Mucosa of gallbladder (tissue), 1 donor: ENCODE data around the gene TTI1. TPM values are rescaled to one million over a fixed set of nuclear protein-coding genes. Genes with fewer than 3 reads are reported as not detected.

Experiments used
- DNase-seq: peaks from one replicate; pipeline ENCODE4 v3.0.0-alpha.2; 2020; ENCODE audit warnings: low spot score
- total RNA-seq: library from RNA; stranded (reverse); gene quantifications from one replicate; pipeline ENCODE4 v1.2.1, GENCODE V29; 2021
- donor health status: DM: no; HTN: no; CAD: no.

TTI1 gene
- total RNA-seq, 1 donor from 2014 or later = 19.1 TPM

DNA sequence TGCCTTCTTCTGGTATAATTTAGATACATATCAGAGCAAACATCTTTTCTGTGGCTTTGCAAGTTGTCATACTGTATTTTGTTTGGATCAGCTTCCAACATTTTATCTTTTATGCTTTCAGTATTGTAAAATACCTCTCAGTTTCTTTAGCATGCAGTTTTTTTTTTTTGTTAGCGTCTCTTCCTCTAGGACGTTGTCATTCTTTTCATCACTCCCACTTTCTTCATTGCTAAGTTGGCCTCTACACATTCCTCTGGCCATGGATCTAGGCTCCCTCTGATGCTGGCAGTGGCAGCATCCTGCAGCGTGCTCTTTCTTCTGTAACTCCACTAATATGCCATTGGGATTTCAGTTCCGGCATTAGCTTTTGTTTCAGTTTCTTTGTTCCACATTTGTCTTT, 22.0 kb upstream of the TTI1 start:
- DNase-seq = no peak

DNA sequence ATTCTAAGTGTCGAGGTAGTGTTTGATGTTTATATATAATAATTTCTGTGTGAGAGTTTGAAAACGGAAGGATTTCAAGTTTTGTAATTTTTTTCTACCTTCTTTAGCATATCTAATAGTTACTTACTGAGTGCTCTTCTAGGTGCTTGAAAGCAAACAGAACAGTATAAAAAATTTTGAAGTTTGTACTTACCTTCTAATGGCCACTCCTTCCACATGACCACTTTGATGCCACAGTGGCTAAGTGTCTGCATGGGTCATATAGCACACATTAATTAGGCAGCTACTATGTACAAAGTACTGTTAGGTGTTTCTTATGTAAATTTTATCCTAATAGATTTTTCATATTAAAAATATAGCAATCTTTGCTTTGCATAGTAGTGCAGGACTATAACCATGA, 21.4 kb upstream of the TTI1 start:
- no peak for DNase-seq

DNA sequence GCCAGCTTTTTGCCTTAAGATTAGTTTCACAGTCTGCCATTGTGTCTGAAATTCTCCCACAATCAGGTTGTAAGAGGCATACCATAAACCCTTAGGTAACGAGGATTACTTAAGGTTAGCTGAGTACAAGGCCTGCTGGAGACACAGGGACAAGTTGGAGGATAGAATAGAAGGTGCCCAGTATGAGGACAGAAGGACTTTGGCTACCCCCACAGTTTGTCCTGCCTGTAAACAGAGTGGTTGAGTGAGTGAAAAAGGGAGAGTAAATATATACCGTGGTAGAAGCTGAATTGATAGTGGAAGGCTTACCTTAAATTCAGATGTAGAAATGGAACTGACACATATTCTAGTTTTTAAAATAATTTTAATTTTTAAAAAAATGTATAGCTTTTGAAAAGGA, 19.6 kb upstream of the TTI1 start:
- no peak for DNase-seq

DNA sequence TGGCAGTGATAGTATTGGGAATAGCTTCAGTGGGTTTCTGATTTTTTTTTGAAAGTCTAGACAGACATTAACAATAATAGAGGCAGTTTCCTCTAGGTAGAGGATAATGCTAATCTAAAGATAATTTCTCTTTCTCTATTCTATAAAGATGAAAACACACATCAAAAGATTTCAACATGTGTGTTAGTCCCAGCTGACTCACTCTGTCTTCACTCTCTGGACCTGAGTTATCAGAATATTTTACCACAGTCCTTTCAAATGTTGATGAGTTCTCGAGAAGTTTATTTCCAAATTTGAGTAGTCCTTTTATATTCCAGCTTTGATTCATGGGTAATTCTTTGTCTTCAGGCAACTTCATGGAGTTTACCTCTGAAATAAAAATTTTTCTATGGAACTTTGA, 17.4 kb upstream of the TTI1 start:
- no peak for DNase-seq

DNA sequence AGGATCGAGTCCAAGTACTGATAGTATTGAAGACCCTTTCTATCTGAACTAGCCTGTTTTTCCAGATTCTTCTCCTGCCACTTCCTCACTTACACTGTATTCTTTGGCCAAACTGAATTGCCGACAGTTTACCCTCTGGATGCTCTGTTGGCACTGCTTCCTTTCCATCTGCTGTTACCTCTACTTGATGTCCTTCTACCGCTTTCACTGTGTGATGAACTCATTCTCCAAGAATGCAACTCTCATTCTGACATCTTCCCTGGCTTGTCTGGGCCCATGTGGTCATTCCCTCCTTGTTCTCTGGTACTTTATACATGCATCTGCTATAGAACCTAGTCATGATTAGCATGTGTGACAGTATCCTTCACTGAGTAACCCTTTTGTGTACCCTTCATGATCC, 16.5 kb upstream of the TTI1 start:
- no peak for DNase-seq

DNA sequence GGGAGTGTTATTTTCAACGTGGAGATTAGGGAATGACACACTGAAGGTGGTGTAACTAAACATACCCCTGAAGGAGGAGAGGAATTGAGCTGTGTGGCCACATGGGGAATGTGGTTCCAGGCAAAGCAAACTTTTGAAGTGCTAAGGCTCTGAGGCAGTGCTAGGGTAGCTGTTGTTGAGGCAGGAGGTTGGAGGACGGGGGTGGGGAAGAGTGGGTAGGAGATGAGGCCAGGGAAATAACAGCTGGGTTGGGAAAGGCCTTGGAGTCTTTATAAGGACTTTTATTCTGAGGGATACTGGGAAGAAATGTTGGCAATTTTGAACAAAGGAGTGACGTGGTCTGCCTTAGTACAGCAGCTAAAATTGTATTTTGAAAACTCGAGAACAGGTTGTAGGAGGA, 13.3 kb upstream of the TTI1 start:
- no peak for DNase-seq

DNA sequence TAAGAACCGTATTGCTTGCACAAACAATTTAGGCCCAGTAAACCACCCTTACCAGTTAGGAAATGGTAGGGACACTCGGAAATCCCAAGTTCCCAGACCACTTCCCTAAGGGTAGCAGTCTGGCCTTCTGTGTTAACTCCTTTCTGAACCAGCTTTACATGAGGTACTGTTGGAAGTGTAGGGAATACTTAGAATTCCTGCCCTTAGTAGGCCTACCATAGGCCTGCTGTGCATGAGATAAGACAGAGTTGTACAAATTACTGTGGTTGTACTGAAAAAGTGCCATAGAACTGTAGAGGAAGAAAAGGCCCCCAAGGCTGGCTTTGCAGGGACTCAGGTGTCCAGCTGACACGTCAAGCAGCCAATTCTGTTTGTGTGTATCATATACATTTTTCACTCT, 11.4 kb upstream of the TTI1 start:
- DNase-seq = no peak

DNA sequence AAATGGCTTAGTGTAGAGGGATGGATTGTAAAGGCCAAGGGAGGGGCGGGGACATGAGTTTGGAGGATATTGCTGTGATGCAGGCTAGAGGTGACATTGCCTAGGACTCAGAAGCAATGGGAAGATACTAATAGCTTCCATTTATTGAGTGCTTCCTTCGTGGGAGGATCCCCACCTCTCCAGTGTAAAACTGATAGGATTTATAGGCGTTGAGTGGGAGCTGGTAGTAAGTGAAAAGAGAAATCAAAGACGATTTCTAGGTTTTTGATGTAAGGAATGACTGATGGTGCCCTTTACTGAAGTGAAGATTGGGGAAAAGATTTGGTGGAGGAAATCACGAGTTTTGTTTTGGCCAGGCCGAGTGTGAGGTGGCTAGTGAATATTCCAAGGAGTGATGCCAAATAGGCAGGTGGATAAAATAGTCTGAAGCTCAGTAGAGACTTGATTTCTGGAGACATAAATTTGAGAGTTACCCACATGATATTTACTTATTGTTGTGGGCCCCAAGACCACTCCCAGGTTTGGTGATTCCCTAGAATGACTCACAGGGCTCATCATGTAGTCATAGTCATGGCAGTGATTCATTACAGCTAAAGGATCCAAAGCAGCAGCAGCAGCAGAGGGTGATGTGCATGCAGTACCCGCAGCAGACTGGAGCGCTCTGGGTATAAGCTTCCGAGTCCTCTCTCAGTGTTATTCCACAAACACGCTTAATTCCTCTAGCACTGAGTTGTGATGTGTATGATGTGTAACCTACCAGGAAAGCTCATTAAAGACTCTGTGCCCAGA, 10.4 kb upstream of the TTI1 start:
- DNase-seq = no peak

DNA sequence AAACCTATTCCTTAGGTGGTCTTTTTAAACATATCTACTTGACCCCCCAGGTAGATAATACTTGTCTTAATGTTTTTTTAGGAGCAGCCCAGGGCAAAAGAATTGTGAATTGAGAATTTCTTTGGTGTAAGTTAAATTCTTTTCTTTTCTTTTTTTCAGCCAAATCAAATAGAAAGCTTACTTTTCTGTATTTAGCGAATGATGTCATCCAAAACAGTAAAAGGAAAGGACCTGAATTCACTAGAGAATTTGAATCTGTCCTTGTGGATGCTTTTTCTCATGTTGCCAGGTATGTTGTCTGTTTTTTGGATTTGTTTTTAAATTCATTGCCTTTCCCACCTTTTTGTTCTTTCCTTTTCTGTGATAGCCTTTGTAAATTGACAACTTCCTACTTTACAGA, 7.0 kb upstream of the TTI1 start:
- DNase-seq = no peak

DNA sequence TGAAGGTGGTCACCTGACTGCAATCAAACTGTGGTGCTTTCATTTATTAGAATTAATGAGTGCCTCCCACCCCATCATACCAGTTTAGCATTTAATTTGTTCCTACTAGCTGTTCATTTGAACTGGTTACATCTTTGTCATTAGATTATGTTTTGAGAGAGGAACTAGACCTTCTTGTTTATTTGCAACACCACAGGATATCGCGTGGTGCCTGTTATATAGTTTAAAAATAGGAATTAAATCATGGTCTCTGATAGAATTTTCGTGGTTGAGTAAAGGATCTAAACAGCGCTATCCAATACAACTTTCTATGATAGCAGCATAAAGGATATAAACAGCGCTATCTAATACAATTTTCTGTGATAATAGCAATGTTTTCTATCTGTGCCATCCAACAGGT, 3.1 kb upstream of the TTI1 start:
- DNase-seq = no peak

DNA sequence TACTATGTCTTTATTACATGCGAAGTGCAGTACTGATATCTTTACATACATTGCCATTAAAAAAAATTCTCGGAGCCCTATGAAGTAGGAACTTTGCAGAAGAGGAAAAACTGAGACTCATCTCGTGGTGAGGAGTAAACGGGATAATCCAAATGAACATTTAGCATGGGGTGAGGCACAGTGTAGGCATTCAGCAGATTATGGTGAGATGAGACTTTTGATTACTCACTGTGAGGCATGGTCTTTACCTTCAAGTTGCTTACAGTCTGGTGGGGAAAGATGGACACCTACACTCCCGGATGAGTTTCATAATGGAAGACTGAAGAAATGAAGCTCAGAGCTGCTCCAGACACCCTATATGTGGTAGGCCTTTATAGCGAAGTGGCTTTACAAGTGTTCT, 1.7 kb upstream of the TTI1 start:
- DNase-seq = no peak

DNA sequence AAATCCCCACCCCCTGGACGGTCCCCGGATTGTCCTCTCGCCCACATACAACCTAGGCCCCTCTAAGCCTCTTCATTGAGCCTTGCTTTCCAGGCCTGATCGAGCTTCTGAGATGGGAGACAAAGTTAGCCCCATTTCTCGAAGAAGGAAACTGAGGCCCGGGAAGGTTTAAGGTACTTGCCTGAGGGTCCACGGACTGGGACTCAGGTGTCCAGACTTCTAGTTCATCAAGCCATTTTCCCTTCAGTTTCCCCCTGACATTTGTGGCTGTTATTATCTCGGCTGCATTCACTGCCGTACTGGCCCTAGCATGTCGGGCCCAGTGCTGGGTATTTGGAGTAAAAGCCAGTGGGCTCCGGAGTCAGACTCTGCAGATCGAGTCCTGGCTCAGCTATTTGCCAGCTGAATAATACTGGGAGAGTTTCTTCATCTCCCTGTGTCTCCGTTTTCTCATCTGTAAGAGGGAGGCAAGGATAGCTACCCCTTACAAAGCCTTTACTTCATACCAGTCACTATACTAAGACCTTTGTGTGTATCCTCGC, 923 bp upstream of the TTI1 start:
- DNase-seq = no peak

DNA sequence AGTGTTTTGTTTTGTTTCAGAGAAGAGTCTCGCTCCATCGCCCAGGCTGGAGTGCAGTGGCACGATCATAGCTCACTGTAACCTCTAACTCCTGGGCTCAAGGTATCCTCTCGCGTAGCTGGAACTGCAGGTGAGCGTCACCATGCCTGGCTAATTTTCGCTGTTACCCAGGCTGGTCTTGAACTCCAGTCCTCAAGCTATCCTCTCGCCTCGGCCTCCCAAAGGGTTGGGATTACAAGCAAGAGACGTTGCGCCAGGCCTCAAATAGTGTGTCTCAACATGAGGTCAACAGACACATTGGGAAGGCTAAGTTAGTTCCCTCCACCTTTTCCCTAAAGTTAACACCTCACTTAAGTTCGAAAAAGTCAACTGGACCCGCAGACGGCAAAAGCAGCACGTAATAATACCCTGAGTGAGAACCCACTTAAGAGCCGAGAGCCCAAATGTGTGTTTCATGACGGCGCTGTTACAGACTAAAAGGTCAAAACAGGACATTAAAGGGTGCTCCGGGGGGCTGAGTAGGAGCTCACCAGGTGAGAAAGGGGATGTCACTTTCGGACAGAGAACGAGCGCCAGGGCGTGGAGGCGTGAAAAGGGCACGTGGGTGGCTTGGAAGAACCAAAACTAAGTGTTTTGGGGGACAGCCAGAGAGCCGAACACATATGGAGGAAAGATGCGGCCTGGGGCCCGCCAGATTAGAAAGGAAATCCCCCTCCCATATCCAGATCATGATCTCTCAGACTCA, 499 bp downstream of the TTI1 start:
- no peak for DNase-seq

DNA sequence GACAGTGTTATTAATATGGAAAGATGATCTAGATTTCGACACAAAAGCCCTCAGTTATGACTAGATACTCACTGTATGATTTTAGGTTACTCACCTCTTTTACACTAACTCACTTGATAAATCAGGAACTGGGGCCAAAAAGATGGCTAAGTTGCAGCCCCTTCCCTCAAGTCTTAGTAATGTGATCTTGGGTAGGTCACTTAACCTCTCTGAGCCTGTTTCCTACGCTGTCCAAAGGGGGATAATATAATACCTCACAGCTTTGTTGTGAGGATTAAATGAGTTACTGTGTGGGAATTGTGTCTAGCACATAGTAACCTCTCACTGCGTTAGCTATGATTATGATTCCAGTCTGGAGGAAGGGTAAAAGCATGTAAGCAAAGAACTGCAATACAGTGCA, 1.3 kb downstream of the TTI1 start:
- DNase-seq = no peak

DNA sequence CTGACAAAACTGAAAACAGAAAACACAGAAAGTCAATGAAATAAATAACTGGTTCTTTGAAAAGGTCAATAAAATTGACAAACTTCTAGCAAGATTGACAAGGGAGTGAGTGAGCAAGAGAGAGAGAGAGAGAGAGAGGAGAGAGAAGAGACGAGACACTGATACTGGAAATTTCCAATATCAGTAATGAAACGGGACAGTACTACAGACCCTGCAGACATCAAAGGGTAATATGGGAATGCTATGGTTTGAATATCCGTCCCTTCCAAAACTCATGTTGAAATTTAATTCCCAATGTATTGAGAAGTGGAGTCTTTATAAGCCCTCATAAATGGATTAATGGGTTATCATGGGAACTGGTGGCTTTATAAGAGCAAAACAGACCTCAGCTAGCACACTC, 3.8 kb downstream of the TTI1 start:
- DNase-seq = no peak

DNA sequence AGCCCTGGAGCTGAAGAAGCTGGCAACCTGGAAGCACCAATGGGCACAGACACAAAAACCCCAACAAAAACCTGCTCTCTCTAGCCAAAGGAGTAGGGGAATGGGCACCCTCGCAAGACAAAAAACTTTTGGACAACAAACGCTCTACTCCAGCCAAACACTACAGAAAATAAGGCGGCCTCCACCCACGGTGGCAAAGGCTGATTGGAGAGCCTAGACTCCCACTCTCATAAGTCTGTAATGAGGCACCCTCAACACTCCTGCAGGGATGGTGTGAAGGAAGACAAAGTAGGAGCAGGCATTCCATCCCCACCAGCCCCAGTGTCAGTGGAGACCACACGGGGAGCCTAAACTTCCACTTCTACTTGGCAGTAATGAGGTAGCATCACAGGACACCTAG, 8.8 kb downstream of the TTI1 start:
- no peak for DNase-seq

DNA sequence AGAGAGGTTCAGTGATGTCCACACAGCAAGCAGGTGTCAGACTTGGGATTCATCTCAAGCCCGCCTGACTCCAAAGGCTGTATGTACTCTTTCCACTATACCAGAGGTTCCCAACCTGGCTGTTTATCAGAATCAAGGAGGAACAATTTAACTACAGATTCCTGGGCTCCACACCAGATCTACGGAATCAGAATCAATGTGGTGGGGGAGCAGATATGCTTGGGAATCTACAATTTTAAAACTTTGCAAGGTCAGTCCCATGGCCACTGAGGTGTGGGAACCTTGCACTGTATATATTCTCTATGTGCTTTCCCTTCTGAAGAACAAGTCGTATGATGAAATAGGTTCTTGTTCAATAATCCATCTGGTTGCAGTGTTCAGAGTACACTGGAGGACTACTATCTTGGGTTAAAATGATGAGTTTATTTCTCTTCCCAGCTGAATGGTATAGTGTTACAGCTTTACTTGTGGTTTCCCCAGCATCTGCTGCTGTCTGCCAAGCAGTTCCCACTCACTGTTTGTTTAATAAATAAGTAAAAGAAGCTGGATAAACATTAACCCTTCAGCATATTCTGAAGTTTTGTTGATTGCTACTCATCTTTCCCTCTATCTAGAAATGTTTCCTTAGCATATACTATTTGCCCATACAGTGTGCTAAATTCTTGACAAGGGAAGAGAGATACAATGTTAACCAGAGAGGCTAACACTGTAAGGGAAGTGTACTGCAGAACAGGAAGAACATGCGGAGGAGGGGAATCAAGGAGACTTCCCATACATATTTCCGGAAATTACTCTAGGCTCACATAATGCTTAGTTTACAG, 9.9 kb downstream of the TTI1 start:
- DNase-seq = no peak

DNA sequence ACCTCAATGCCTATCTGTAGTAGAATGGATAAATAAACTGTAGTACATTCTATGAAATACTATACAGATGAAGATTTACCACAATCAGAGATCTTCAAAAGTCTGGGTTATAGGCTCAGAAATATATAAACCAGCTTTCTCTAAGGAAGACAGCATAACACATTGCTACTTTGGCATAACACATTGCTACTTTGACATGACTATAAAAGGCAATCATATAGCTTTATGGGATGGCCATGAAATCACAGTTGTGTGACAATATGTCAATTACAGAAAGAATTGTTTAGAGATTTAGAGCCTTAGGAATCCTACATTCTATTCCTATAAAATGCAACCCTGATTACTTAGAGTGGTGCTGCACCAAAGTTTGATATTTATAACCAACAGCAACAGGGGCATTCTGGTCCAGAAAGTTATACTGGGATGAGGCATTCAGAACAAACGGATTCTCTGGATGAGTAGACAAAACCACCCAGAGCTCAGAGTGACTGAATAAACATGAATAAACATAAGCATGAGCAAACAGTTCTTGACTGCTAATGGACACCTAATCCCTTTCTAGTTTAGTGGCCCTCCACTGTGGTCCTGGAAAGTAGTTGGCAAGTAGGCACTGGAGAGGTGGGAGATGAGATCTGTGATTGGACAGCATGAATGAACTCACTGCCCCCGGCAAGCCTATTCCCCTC, 12.0 kb downstream of the TTI1 start:
- DNase-seq = no peak

DNA sequence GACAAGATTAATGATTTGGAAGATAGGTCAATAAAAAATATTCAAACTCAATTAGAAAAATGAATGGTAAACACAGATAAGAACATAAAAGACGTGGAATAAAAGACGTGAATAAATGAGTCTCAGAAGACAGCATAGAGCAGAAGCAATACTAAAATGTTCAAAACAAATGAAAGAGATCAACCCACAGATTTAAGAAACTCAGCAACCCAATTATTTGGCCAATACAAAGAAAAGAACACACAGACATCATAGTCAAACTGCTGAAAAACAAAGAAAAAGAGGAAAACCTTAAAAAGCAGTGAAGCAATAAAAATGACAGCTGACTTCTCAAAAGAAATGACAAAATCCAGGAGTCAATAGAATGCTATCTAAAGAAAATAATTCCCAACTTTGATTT, 14.9 kb downstream of the TTI1 start:
- no peak for DNase-seq

DNA sequence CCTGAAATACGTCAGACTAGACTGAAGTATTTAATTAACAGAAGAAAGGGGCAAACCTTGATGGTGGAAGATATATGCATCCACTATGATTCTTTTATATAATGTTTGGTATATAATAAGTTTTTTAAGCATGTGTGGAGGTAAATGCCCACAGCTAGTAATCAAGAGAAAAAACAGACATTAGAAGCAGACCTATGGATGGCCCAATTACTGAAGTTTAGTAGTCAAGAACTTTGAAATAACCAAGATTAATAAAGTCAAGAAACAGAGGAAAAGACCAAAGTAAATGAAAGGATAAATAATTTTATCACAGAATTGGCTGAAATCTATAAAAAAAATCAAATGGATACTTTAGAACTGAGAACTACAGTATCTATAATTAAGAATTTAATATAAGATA, 15.3 kb downstream of the TTI1 start:
- DNase-seq = no peak

DNA sequence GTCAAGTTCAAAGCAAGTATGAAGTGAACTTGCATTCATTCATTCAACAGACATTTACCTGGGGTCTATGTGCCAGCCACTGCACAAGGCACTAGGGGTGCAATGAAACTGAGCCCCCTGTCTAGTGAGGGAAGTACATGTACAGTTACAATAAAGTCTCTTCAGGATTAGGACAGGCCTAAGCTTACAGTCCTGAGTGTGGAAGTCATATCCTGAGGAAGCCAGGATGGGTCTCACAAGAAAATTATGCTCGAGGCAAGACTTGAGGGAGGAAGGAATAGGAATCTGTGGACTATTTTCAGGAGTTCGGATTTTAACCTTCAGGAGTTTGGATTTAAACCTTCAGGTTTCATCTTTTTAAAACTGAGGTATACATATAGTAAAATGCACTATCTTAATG, 19.4 kb downstream of the TTI1 start:
- DNase-seq = no peak

DNA sequence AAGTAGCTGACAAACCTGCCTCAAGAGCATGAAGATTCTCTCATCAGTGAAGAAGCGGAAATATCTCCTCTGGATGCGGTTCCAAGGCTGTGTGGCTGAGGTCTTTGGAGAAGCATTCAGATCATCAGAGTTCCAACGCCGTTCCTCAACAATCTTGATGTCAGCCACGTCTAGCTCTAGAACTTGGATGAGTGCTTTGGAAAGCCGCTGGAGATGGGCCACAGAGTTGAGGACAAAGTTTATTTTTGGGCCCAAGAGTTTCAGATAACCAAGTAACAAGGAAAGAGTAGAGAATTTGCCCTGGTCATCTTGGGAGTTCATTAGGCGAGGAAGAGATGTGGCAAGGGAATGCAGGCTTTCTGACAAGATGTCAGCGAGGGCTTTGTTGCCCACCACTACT, 20.9 kb downstream of the TTI1 start:
- DNase-seq = no peak
